HG03432 (cell line): ENCODE measurements around the gene DIDO1.

ENCODE experiments used
- ATAC-seq: cut with Tn5 transposase; IDR thresholded peaks from one replicate; pipeline ENCODE4 v1.9.1; 2021; ENCODE audit warnings: mild to moderate bottlenecking, moderate library complexity; ENCODE audit not compliant: unreplicated experiment

Gene DIDO1

DNA sequence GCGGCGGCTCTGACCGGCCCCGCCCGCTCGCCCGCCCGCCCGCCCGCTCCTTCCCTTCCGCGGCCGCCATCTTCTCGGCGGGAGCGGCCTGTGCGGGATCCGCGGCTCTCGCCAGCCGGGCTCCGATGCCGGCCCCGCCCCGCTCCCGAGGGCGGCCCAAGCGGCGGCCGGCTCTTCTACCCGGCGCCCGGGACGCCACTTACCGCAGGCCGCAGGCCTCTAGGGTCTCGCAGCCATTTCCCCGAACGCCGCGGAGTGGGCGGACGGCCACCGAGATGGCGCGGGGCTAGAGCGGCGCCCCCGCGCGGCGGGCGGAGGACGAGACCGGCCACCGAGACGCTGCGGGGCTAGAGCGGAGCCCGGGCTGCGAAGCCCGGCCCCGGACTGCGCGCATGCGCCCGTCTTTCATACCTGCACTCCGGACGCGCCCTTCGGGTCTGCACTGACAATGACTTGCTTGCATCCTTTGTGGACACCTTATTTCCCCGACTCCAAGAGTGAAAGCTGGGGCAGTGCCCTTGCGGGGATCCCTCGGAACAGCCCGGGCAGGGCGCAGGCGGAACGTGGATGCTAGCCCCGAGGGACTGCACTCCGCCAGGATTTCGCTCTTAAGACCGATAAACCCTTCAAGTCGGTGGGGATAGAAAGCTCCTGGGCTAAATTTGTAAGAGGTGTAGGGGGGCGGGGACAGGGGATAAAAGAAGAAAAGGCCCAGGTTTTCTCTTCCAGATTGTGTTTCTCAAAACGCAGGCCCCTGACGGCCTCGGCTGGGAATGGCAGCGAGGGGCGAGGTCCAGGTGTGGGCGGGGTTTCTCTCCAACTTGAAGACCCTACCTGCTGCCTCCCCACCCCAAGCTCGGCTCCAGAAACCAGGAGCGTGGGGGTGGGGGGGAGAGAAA lies at the start of gene DIDO1:
TSS of gene DIDO1 (minus strand) at position 277 of the 899 bp plus-strand sequence.
- peak; percentile 79 for ATAC-seq

DNA sequence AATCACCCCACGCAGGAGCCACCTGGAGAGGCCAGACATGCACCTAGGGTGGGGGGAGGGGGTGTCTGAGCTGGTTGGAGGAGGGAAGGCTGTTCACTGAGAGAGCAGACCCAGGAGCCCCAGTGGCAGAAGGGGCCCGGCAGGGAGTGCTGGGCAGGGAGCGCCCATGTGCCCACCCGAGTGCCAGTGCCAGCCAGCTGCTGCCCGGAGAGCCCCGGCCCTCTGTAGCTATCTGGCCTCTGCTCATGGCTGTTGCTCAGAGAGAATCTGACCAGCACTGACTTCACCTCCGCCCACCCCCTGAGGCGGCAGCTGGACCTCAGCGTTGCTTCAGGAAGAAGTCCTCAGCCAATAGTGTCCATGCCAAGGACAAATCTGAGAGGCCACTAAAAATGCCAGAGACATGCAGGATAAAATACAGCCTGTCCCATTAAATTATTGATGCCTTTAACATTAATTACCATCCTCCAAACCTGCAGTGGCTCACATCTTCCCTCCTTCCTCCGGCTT lies 49.0 kb upstream of the DIDO1 start:
- no peak for ATAC-seq

DNA sequence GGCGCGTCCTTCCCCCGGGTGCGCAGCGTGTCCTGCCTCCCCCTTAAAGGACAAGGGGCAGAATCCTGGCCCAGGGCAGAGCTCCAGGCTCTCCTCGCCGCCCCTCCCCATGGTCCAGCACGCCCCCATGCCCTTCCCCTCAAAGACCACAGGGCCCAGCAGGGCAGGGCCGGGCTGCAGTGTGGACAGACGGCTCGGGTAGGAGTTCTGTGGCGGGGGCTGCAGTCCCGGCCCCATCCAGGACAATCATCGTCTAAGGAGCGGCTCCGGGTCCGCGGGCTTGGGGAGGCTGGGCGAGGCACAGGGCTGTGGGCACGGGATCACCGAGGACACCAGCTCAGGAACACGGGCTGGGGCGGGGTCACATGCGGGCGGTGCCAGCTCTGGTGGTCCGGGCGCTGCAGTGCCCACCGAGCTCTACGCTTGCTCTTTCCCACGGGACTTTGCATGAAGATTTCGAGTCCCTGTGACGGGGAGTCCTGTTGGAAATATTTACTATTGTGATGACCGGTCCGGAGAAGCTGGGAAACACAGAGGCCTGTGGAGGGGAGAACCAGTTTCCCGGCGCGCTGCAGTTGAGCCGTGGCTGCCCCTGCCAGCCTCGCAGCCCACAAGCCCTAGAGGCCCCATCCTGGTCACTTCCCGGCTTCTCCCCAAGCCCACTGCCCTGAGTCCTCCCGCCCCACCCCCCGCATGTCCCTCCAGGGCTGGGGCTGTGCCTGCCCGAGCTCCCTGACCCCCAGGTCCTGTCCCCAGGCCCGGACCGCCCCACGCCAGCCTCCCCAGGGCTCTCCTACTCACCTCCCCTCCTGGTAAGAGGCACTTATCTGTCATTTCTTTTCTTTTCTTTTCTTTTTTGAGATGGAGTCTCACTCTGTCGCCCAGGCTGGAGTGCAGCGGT lies 46.8 kb upstream of the DIDO1 start:
- ATAC-seq = no peak

DNA sequence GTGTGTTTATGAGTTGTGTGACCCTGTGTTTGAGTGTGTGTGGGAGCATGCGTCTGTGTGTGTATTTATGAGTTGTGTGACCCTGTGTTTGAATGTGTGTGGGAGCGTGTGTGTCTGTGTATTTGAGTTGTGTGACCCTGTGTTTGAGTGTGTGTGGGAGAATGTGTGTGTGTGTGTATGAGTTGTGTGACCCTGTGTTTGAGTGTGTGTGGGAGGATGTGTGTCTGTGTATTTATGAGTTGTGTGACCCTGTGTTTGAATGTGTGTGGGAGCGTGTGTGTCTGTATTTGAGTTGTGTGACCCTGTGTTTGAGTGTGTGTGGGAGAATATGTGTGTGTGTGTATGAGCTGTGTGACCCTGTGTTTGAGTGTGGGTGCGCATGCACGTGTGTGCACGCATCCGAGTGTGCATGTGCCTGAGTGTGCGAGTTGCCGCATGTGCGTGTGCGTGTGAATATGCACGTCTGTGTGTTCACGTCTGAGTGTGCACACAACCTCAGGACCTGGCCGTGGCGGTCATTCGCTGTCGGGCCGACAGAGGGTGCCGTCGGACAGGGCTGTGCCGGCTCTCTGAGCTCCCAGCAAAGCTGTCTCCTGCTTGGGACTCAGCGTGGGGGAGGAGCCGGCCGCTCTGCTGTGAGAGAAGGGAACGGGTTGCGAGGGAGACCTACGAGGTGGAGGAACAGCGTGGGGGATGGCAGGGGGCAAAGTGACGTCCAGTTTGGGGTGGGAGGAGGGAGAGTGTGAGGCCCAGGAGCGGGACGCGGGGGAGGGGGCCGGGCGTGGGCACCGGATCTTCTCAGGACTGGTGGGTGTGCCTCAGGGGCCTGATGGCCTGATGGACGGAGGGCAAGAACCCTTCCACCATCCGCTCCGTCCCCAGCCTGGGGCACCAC lies 45.9 kb upstream of the DIDO1 start:
- ATAC-seq = peak; percentile 74

DNA sequence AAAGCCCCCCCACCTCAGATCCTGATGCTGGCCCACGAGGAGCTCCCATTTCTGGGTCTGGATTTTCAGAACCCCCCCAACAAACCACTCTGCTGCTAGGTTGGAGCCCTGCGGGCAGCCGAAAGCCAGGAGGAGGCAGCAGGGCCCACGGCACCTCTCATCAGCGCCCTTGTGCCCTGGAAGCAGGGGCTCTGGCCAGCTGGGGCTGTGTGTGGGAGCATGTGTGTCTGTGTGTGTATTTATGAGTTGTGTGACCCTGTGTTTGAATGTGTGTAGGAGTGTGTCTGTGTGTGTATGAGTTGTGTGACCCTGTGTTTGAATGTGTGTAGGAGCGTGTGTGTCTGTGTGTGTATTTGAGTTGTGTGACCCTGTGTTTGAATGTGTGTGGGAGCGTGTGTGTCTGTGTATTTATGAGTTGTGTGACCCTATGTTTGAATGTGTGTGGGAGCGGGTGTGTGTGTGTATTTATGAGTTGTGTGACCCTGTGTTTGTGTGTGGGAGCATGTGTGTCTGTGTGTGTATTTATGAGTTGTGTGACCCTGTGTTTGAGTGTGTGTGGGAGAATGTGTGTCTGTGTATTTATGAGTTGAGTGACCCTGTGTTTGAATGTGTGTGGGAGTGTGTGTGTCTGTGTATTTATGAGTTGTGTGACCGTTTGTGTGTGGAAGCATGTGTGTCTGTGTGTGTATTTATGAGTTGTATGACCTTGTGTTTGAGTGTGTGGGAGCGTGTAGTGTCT lies 45.1 kb upstream of the DIDO1 start:
- ATAC-seq = no peak

DNA sequence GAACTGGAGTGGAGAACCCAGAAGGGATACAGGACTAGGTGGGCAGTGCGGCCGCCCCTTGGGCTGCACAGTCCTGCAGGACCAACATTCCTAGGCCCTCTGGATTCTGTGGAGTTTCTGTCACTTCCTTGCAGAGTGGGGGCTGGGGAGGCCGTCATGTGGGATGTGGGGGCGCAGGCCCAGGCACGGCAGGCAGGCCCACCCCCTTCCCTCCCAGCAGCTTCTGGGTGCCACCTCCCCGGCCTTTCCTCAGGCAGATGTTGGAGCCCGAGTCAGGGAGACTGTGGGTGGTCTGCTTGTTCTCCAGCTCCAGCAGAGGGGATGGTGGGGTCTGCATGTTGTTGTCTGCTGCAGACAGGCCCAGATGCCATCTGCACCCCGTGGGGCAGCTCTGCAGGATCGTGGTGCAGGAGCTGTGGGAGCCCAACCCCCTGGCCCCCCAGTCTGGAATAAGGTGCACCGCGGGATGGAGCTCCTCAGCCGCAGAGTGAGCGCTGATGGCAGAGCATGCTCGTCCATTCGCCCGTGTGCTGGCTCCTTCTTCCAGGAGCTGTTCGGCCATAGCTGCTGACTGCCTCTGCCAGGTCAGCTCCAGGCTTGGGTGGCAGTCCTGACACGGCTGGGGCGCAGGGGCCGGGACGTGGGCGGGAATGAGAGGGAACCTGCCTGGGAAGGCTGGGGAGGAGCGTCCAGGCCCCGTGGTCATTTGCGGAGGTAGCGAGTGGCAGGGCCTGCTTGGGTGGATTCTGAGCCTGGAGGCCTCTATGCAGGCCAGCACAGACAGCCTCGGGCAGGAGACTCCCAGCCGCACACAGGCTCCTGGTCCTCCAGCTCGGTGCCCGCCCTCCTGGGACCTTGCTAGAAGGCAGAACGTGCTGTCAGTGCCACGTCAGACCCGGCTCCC lies 44.3 kb upstream of the DIDO1 start:
- no peak for ATAC-seq

DNA sequence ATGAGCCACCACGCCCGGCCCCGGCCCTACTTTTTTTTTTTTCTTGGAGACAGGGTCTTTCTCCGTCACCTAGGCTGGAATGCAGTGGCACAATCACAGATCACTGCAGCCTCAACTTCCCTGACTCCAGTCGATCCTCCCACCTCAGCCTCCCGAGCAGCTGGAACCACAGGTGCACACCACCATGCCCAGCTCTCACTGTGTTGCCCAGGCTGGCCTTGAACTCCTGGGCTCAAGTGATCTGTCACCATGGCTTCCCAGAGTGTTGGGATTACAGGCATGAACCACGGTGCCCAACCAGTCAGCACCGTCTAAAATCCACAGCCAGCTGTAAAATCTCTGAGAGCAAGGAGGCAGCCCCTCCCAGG lies 43.6 kb upstream of the DIDO1 start:
- no peak for ATAC-seq

DNA sequence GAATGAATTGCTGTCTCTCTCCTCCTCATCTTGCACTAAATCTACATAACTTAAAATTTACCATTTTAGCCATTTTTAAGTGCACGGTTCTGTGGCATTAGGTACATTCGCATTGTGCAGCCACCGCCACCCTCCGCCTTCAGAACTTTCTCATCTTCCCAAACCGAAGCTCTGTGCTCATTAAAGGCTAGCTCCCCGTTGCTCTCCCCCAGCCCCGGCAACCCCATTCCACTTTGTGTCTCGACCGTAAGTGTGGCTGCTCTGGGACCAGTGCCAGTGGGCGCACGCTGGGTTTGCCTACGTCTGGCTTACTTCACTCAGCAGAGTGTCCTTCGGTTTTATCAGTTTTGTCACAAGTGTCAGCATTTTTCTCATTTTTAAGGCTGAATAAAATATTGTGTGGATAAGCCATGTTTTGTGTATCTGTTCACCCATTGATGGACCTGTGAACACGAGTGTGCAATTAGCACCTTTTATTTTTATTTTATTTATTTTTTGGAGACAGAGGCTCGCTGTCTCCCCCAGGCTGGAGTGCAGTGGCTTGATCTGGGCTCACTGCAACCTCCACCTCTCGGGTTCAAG lies 43.0 kb upstream of the DIDO1 start:
- no peak for ATAC-seq

DNA sequence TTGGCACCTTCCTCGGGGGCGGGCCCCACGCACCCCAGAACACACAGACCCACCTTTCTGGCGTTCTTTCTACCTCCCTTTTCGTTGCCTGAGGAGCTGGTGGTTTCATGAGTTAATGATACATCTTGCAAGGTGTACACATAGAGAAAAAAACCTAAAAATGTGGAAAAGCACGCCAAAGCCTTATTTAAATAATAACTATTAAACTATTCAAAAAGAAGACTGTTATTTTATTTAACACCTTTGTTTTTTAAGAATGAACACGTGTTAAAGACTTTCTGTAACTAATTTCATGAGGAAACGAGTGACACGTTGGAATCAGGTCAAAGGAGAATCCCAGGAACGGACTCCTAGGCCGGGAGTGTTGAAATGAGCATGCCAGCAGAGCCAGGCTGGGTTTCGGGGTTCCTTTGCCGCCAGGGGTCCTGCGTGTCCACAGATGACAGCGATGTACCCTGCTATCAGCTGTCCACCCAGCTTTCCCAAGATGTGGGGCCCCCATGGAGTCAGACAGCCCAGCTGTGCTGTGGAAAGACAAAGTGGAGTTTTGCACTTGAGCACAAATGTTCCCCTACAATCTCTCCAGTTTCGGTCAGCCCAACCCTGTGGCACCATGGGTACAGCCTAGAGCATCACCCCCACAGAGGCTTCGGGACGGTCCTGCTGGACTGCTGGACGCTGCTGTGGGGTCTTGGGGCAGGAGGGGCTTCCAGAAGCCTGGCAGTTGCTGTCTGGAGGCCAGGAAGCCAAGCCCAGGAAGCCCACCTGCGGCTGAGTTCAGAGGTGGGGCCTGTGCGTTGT lies 42.3 kb upstream of the DIDO1 start:
- ATAC-seq = no peak

DNA sequence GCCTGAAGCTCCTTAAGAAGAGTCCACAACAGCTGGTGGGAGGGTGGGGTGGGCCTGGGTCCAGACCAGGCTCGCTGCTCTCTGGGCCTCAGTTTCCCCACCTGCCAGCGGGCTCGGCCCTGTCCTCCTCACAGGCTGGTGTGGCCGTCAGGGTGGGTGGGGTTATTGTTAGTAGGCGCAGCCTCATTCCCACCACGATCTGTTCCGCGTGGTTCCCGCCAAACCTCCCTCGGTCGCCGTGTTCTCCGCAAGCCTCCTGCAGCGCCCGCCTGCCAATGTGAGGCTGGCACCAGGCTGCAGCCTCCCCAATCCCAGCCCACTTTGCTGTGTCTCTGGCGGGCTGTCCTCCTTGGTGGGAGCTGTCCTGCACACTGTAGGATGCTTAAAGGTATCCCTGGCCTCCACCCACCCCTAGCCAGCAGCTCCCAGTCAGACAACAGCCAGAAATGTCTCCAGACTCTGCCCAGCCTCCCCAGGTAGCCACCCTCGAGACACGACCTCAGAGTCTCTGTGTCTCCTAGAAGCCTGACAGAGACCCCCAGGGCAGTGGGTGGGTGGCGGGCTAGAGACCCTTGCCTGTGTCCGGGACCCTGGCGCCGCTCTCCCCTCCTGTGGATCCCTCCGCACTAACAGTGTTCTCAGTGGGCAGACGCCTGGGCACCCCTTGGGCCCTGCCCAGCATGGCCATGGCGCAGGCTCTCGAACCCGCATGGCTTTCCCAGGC lies 41.5 kb upstream of the DIDO1 start:
- ATAC-seq = no peak

DNA sequence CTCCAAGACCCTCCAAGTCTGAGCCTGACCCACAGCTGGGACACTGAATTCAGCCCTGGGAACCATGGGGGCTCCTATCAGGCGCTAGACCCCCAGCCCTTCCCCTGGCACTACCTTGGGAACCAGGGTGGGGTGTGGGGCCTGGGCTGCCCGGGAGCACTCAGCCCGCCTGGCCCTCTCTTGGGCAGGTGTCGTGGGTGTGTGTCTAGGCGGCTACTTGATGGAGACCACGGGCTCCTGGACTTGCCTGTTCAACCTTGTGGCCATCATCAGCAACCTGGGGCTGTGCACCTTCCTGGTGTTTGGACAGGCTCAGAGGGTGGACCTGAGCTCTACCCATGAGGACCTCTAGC lies 40.8 kb upstream of the DIDO1 start:
- ATAC-seq = no peak

DNA sequence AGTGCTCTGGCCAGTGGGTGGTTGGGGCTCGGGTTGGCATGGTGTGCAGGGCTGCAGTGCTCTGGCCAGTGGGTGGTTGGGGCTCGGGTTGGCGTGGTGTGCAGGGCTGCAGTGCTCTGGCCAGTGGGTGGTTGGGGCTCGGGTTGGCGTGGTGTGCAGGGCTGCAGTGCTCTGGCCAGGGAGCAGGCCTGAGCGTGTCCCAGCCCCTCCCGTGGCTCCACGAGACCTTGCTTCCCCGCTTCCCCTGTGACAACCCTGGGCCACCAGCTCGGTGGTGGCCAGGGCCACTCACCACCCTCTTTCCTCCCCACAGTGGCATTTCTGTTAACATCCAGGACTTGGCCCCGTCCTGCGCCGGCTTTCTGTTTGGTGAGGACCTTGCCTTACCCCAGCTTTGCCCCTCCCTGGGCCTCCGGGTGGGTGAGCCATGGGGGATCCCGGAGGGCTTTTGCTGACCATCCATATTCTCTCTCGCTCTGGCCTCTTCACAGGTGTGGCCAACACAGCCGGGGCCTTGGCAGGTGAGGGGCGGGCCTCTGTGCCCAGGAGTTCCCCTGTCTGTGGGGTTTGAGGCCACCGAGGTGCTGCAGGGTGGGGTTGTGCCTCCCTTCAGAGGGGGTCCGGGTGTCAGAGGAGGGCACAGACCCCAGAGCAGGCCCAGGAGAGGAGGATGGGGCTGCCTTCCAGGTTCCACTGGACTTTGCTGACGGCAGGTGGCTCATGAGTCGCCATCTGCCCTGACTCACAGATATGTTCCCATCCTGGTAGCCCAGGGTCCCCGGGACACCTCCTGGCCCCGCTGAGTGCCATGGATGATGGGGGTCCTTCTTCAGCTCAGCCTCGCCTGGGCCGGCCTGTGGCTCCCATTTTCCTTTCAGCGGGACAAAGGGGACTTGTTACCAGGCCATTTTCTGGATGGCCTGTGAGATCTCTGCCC lies 40.2 kb upstream of the DIDO1 start:
- ATAC-seq = no peak

DNA sequence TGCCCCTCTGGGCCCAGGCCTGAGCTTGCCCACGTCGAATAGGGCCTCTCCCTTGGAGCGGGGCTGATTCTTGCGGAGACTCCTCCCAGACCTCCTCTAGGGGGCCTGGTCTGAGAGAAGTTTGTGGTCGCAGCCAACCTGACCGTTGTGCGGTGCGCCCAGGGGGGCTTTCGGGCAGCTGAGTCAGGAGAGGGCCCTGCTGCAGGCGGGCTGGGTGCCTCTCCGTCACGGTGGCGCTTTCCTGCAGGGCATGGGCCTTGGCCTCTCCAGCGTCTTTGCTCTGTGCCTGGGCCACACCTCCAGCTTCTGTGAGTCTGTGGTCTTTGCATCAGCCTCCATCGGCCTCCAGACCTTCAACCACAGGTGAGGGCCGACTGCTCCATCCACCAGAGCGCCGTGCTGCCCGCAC lies 39.1 kb upstream of the DIDO1 start:
- ATAC-seq = no peak

DNA sequence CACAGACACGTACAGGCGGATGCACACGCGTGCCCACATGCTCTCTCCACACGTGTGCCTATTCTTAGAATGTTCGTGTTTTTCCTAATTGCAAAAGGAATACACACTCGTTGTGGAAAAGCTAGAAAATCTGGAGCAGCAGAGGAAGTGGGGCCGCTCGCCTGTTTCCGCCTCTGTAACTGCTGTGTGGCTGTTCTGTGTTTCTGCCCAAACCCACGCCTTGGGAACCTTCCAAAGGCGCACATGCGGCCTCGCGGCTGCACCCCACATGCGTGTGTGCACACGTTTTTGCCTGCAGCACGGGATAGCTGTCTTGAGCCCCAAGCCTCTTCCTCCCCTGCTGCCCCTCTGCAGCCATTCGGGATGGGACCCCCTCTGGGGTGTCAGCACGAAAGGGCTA lies 38.4 kb upstream of the DIDO1 start:
- ATAC-seq = no peak

DNA sequence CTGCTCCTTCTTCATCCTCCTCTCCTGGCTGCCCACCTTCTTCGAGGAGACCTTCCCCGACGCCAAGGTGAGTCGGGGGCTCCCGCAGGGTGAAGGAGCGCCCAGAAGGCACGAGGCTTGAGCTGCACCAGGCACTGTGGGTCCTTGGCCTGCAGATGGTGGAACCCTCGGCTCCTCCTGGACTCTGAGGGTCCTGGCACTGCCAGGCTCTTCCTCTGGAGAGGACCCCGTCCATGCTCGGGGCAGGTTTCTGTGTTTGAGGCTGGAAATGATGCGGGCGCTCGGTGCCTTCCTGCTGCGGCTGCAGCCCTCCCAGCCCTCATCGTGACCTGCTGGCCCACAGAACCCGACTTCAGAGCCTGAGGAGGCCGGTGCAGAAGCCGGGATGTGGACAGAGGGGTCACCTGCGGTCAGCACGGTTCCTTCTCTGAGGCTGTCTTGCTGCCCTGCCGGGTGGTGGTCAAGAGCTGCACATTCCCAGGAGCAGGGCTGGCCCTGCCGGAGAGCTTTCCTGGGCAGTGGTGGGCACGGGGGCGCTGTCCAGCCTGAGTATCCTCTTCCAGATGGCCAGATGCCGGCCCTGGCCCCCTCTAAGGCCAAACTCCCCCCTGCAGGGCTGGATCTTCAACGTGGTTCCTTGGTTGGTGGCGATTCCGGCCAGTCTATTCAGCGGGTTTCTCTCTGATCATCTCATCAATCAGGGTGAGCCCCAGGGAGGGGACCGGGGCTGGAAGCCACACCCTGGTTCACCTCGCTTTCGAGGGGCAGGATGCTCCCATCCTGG lies 37.5 kb upstream of the DIDO1 start:
- ATAC-seq = no peak
